LHCN-M2 (cell line): ENCODE measurements around the gene CENPP. TPM values are rescaled to one million over a fixed set of nuclear protein-coding genes. Genes with fewer than 3 reads are reported as not detected.

Experiments
- DNase-seq: peaks from one replicate; pipeline ENCODE4 v3.0.0-alpha.2; 2012; ENCODE audit warnings: low read depth
- total RNA-seq: library from RNA; depleted of rRNA; stranded (reverse); fragments of >200 nt; gene quantifications from 2 replicates; pipeline ENCODE4 v1.2.3, GENCODE V29; 2014

The CENPP gene
- total RNA-seq, 1 experiment from 2014 or later, result 12.0 TPM

GRCh38 chr9:92636627-92637026 lies 310.9 kb downstream of the CENPP start:
- no peak for DNase-seq

DNA sequence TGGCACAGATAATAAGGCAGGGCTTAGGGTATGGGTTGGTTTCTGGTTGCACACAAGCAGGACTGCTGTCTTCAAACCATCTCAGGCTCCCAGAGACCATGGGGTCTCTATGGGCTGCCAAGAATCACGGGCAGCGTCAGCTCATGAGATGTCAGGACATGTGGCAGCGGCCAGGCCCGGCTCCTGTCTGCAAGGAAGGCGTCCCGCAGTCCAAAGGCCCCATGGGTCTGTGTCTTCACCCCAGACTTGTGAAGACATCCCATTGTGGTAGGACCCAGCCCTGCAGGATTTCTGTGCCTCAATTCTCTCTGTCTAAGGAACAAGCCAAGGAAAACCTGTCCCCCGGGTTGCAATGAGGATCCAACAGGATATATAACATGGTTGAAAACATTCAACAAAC lies 311.6 kb downstream of the CENPP start:
- no peak for DNase-seq

DNA sequence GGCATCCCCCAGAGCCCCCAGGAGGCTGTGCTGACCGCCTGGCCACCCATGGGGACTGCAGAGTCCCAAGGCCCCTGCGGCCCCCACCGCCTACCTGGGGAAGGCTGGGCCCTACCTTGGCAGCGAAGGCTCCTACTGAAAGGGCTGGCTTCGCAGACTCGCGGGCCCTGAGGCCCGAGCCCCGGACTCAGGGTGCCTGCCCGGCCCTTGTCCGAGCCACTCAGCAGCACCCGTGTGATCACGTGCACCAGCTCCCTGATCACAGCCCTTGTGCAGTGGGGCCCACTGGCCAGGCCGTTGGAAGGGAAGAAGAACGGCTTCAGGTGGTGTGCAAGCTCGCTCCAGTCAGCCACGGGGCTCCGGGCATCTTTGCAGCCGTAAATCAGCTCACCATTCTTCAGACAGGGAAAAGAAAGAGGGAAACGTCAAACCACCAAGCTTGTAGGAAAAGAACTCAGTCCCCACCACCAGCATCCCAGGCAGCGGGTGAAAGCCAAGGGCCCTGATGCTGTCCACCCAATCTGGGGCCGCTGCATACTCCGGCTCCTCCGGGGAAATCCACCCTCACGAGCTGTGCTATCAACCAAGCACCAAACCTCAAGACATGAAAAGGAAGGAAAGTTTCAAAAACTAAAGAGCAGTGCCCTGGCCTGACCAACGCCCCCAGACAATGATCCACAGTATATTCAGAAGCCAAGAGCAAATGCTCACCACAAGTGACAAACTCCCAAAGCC lies 312.3 kb downstream of the CENPP start:
- DNase-seq, result no peak

DNA sequence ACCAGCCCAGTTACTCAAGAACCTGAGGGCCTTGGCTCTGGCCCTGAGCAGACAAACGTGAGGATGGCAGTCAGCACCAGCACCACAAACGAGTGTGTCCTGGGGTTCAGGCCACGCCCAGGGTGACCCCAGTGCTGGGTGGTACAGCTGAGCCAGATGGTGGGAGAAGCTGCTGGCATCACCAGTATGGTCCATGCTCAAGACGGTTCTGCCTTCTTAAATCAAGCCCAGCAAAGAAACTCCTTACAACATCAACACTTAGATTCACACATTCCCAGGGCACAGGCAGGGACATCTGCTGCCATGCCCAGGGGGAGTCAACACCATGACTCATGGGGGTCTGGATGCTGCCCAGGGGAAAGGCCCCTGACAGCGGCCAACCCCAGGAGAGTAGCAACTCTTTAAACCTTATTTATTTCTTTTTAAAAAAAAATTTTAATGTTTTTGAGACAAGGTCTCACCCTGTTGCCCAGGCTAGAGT lies 312.9 kb downstream of the CENPP start:
- no peak for DNase-seq

DNA sequence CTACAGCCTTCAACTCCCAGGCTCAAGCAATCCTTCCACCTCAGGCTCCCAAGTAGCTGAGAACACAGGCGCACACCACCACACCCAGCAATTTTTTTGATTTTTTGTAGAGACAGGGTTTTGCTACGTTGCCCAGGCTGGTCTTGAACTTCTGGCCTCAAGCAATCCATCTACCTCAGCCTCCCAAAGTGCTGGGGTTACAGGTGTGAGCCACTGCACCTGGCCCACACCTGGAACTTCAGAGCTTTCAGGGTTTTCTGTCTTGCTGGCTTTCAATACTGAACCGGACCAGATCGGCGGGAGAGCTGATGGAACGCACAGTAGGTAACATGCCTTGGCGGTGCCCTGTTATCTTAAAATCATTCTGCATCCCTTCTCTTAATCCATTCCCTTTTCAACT lies 313.4 kb downstream of the CENPP start:
- no peak for DNase-seq

DNA sequence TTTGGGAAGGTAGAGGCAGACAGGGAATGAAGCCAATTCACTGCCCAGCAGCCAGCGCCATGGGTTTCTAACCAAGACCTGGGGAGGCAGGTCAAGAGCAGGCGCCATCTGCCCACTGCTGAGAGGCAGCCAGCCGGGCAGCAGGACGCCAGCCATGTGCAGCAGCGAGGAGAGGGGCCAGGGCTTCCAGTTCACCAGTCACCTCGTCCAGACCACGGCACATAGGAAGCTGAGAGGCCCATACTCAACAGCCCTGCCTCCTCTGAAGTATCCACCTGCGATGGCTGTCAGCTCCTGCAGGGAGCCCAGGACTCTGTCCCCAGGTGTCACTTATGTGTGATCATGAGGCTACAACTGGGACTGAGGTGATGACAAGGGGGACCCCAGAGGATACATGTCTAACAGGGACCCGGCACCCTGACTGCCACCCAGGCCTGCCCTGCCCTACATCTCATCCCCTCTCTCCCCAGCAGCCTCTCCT lies 314.1 kb downstream of the CENPP start:
- DNase-seq, result no peak

- DNase-seq, result no peak
Measured at GRCh38 chr9:92640398-92641091, 314.8 kb downstream of the CENPP start.

GRCh38 chr9:92641092-92641809 lies 315.5 kb downstream of the CENPP start:
- DNase-seq, result no peak

GRCh38 chr9:92642041-92642451 lies 316.3 kb downstream of the CENPP start:
- no peak for DNase-seq

DNA sequence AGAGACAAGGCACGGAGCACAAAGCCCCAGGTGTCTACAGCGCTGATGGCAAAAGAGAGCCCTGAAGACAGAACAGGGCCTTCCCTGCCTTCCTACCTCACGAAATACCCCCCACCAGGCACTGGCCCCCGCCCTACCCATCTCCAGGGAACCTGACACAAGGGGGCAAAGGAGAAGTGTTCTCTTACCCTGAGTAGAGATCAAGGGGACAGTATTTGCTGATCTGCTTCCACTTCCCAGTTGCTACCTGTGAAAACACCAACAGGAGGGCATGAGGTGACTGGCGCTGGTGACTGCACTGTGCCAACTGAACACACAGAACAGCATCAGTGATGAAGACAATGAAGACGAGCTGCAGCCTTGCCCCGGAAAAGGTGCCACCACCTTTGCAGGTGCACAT lies 316.8 kb downstream of the CENPP start:
- DNase-seq, result no peak

DNA sequence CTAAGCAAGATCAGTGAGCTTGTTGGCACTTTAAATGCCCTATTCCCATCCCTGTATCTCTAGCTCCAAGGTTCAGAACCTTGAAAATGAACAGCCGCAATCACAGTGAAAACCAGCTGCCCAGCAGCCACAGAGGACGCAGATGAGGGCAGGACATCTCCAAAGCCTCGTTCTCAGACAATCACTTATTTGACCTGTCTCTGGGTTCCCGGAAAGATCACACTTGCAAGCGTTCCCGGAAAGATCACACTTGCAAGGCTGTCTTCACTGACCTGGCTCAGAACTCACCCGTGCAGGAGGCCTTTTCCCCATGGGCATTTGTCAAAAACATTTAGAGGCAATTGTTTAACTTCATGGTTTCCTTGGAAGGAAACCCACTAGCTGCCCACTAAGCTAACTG lies 318.5 kb downstream of the CENPP start:
- no peak for DNase-seq

DNA sequence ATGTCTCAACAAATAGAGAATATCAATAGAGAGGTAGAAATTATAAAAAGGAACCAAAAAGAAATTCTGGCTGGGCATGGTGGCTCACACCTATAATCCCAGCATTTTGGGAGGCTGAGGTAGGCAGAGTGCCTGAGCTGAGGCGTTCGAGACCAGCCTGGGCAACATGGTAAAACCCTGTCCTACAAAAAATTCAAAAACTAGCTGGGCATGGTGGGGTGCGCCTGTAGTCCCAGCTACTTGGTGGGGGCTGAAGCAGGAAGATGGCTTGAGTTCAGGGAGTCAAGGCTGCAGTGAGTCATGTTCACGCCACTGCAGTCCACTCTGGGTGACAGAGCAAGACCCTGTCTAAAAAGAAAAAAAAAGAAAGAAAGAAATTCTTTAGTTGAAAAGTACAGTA lies 319.3 kb downstream of the CENPP start:
- DNase-seq, result no peak

- no peak for DNase-seq
Measured at GRCh38 chr9:92647671-92648473, 322.1 kb downstream of the CENPP start.

- no peak for DNase-seq
Measured at GRCh38 chr9:92648474-92648971, 322.8 kb downstream of the CENPP start.

DNA sequence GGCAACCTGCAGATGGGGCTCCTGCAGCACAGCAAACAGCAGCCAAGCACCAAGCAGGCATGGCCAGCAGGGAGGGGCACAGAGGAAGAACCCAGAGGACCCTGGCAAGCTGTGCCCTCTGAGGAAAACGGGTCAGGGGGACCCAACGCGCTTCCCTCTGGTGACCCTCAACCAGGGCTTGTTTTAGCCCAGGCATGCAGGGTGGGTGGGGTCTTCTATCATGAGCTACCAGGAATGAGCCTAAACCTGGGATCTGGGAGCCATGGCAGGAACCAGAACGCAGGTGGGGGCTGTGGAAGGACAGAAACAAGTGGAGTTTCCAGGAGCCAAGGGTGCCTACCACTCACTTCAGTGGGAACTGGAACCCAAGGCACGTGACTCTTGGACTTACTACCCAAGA lies 323.3 kb downstream of the CENPP start:
- no peak for DNase-seq

- no peak for DNase-seq
Measured at GRCh38 chr9:92650296-92650695, 324.5 kb downstream of the CENPP start.

- DNase-seq, result no peak
Measured at GRCh38 chr9:92650839-92651621, 325.3 kb downstream of the CENPP start.

GRCh38 chr9:92652461-92652860 lies 326.7 kb downstream of the CENPP start:
- DNase-seq, result no peak

DNA sequence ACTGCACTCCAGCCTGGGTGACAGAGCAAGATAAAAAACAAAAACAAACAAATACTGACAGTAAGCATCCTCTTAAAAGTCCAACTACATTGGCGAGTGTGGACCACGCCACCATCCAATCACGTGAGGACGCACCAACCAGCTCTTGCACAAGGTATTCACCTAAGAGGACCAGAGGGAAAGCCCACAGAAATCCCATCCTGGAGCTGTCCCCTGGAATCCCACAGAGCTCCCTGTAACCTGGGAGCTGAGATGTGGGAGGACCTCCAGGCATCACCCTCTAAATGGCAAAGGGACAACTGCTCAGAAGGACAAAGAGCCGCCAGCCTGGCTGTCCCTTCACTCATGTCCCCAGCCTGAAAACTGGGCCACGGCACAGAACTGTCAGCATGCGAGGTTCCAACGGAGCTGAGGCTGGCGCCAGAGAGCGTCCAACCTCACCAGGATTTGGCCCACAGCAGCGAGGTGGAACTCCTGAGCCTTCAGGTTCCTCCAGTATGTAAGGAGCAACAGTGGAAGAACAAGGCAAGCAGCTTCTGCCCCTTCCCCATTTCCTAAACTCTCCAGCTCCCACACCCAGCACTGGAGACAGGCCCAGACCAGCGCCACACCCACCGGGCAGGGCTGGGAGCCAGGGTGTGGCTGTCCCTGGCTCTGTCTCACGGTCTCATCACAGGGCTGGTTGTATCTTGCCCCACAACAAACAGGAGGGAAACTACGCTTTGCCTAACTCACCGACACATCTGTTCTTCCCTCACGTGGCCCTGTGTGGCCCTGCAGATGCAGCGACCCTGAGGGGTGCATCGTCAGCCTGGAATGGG lies 328.9 kb downstream of the CENPP start:
- DNase-seq, result no peak

DNA sequence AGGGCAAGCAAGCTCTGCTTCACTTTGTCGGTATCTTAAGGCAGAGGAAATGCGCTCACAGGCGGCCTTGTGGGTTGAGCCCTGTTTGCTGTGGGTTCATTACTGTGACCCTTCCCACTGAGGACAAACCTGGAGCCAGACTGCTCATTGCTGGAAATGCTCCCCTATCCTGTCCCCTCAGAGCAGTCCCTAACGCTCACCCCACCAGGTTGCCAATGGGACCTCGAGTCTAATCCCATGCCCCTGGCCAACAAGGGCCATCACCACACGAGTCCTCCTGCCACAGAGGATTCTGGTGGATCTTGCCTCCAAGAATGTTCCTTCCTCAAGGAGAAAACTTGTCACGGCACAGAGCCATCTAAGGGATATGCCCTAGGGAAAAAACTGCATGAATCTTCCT lies 329.6 kb downstream of the CENPP start:
- DNase-seq, result no peak
